NOMO-1 treated with dmso at 0.1 percent for 144 hours (cell line): Measurements from ENCODE around the gene MYH15.
A peak's percentile ranks its signal among the peaks of the same experiment; 100 is the strongest.

ENCODE experiments used
- DNase-seq: peaks from one replicate; lab custom pipeline; 2025; ENCODE audit not compliant: unreplicated experiment; lab: John Stamatoyannopoulos, UW

Gene MYH15

GRCh38 chr3:108416111-108416869 is 94.1 kb downstream of the MYH15 start:
- no peak for DNase-seq

- no peak for DNase-seq
Measured at GRCh38 chr3:108415661-108416060, 94.7 kb downstream of the MYH15 start.

GRCh38 chr3:108414007-108414406 is 96.4 kb downstream of the MYH15 start:
- DNase-seq = no peak

- no peak for DNase-seq
Measured at GRCh38 chr3:108412121-108412750, 98.2 kb downstream of the MYH15 start.

- DNase-seq = no peak
Measured at GRCh38 chr3:108410531-108410984, 99.8 kb downstream of the MYH15 start.

GRCh38 chr3:108409800-108410178 is 100.6 kb downstream of the MYH15 start:
- no peak for DNase-seq

GRCh38 chr3:108408883-108409799 is 101.3 kb downstream of the MYH15 start:
- DNase-seq = no peak

GRCh38 chr3:108407886-108408285 is 102.5 kb downstream of the MYH15 start:
- DNase-seq = peak; percentile 23

- peak; percentile 65 for DNase-seq
Measured at GRCh38 chr3:108406661-108407206, 103.7 kb downstream of the MYH15 start.

- DNase-seq = peak; percentile 81
Measured at GRCh38 chr3:108406063-108406660, 104.2 kb downstream of the MYH15 start.

GRCh38 chr3:108404368-108404767 is 106.0 kb downstream of the MYH15 start:
- DNase-seq = no peak

GRCh38 chr3:108403686-108404345 is 106.6 kb downstream of the MYH15 start:
- no peak for DNase-seq

GRCh38 chr3:108403198-108403597 is 107.2 kb downstream of the MYH15 start:
- DNase-seq = no peak

- DNase-seq = no peak
Measured at GRCh38 chr3:108401836-108402235, 108.6 kb downstream of the MYH15 start.

GRCh38 chr3:108398510-108398909 is 111.9 kb downstream of the MYH15 start:
- no peak for DNase-seq

- DNase-seq = no peak
Measured at GRCh38 chr3:108396336-108396735, 114.1 kb downstream of the MYH15 start.

GRCh38 chr3:108394563-108394962 is 115.8 kb downstream of the MYH15 start:
- DNase-seq = no peak

- no peak for DNase-seq
Measured at GRCh38 chr3:108394016-108394415, 116.4 kb downstream of the MYH15 start.

- no peak for DNase-seq
Measured at GRCh38 chr3:108393128-108393900, 117.1 kb downstream of the MYH15 start.
